HCT116 (cell line): ENCODE results near the gene DDX28. TPM values are rescaled to one million over a fixed set of nuclear protein-coding genes. Genes with fewer than 3 reads are reported as not detected.

ENCODE experiments used
- ATAC-seq: fragments of 200-7000 bp; cut with Tn5 transposase; 2 replicates; pipeline ENCODE4 v1.9.1; 2020; ENCODE audit warnings: mild to moderate bottlenecking, moderate library complexity
- BruUV-seq: library from RNA; stranded (reverse); fragments of 400-500 nt; replicated peaks from 2 replicates; lab custom pipeline; 2021; lab: Mats Ljungman, UMichigan
- CTCF ChIA-PET: fragments of 300-600 bp; sonication (Branson Sonifier 250); formaldehyde crosslinking; loops from one replicate; lab custom pipeline; 2021; ENCODE audit warnings: antibody characterized with exemption; lab: Charles Lee
- POLR2A ChIA-PET: fragments of 300-600, 350-600 bp; sonication (Branson Sonifier 250); formaldehyde crosslinking; loops from one replicate; lab custom pipeline; 2021; ENCODE audit warnings: antibody characterized with exemption; lab: Charles Lee
- RAD21 ChIA-PET, 2 experiments: fragments of 300-600 bp; sonication (Branson Sonifier 250); formaldehyde crosslinking; loops; one replicate each; lab custom pipeline; 2023; ENCODE audit warnings: low total read pairs in 2 of 2; ENCODE audit not compliant: uncharacterized antibody in 2 of 2, unreplicated experiment in 2 of 2, low non-redundant PET in 1 of 2; lab: Charles Lee
- DNase-seq: peaks from one replicate; pipeline ENCODE4 v3.0.0-alpha.2; 2010; ENCODE audit warnings: low read depth, low spot score
- H2AFZ ChIP-seq: fragments of 200-600 bp; shearing (Covaris generic), sonication (generic); 2 replicates; pipeline ENCODE4 v1.6.1; 2017; ENCODE audit warnings: low read depth, mixed run types, mixed read lengths, antibody characterized with exemption, low read length; ENCODE audit not compliant: poor library complexity, severe bottlenecking
- H3K27ac ChIP-seq: 2 replicates; pipeline ENCODE4 v1.5.1; 2012; ENCODE audit warnings: low read depth, low read length
- H3K27me3 ChIP-seq: fragments of 200-600 bp; sonication (generic); 2 replicates; pipeline ENCODE4 v1.6.1; 2016; ENCODE audit warnings: mixed run types, low read length, mixed read lengths; ENCODE audit not compliant: insufficient read depth
- H3K36me3 ChIP-seq, 2 experiments: fragments of 200-500 bp in 1 of 2; fragments of 200-600 bp in 1 of 2; sonication (Bioruptor generic) in 1 of 2; sonication (generic) in 1 of 2; 2 replicates each; pipeline versions ENCODE4 v1.5.1 to v1.6.1; 2014 to 2016; ENCODE audit warnings: low read length in 2 of 2, inconsistent platforms in 1 of 2, mixed read lengths in 1 of 2, mixed run types in 1 of 2; ENCODE audit not compliant: insufficient read depth in 2 of 2, control insufficient read depth in 1 of 2
- H3K4me1 ChIP-seq, 2 experiments: fragments of 200-600 bp in 1 of 2; sonication (generic) in 1 of 2; 2 replicates each; pipeline versions ENCODE4 v1.5.1 to v1.6.1; 2012 to 2017; ENCODE audit warnings: low read length in 2 of 2, inconsistent platforms in 1 of 2, mild to moderate bottlenecking in 1 of 2, mixed read lengths in 1 of 2, mixed run types in 1 of 2, moderate library complexity in 1 of 2; ENCODE audit not compliant: insufficient read depth in 2 of 2, control insufficient read depth in 1 of 2
- H3K4me2 ChIP-seq: fragments of 200-600 bp; sonication (generic); 2 replicates; pipeline ENCODE4 v1.6.1; 2017; ENCODE audit warnings: mixed run types, low read length, mixed read lengths
- H3K4me3 ChIP-seq, 2 experiments: fragments of 200-600 bp in 1 of 2; sonication (generic) in 1 of 2; replicated peaks in 1 of 2; 2 replicates each; pipeline ENCODE4 v1.5.1; 2011 to 2016; ENCODE audit warnings: low read length in 2 of 2, control low read depth in 1 of 2, low read depth in 1 of 2, mild to moderate bottlenecking in 1 of 2, mixed read lengths in 1 of 2, mixed run types in 1 of 2
- H3K79me2 ChIP-seq: fragments of 200-600 bp; sonication (generic); 2 replicates; pipeline ENCODE4 v1.6.1; 2017; ENCODE audit warnings: mild to moderate bottlenecking, mixed run types, low read length, moderate library complexity, mixed read lengths; ENCODE audit not compliant: insufficient read depth
- H3K9ac ChIP-seq: fragments of 200-600 bp; sonication (generic); 2 replicates; pipeline ENCODE4 v1.6.1; 2016; ENCODE audit warnings: low read length, mixed read lengths
- H3K9me2 ChIP-seq: fragments of 200-600 bp; sonication (generic), shearing (Covaris generic); 2 replicates; pipeline ENCODE4 v1.6.1; 2017; ENCODE audit warnings: mixed run types, mild to moderate bottlenecking, moderate library complexity; ENCODE audit not compliant: insufficient read depth
- H3K9me3 ChIP-seq, 2 experiments: fragments of 200-500 bp in 1 of 2; fragments of 200-600 bp in 1 of 2; sonication (Bioruptor generic) in 1 of 2; sonication (generic) in 1 of 2; 2 replicates each; pipeline ENCODE4 v1.6.1; 2014 to 2017; ENCODE audit warnings: low read length in 2 of 2, mixed read lengths in 2 of 2, inconsistent platforms in 1 of 2, low read depth in 1 of 2, mild to moderate bottlenecking in 1 of 2, mixed run types in 1 of 2, moderate library complexity in 1 of 2; ENCODE audit not compliant: control insufficient read depth in 1 of 2, insufficient read depth in 1 of 2
- H4K20me1 ChIP-seq: fragments of 200-600 bp; sonication (generic), shearing (Covaris generic); 2 replicates; pipeline ENCODE4 v1.6.1; 2017; ENCODE audit warnings: mixed run types, mild to moderate bottlenecking, moderate library complexity; ENCODE audit not compliant: insufficient read depth
- ATF3 ChIP-seq: IDR thresholded peaks from 2 replicates; pipeline ENCODE4 v1.6.1; 2012
- CBX3 ChIP-seq: IDR thresholded peaks from 2 replicates; pipeline ENCODE4 v1.6.1; 2012; ENCODE audit warnings: low read depth
- CEBPB ChIP-seq: IDR thresholded peaks from 2 replicates; pipeline ENCODE4 v1.6.1; 2012; ENCODE audit warnings: low read depth
- CTCF ChIP-seq, 3 experiments: fragments of 200-600 bp in 1 of 3; sonication (generic) in 1 of 3; IDR thresholded peaks in 2 of 3; conservative IDR thresholded peaks in 1 of 3; 2 replicates each; pipeline ENCODE4 v1.5.1; 2012 to 2017; ENCODE audit warnings: low read depth in 2 of 3, low read length in 2 of 3, antibody characterized with exemption in 1 of 3, borderline replicate concordance in 1 of 3, control low read depth in 1 of 3, mild to moderate bottlenecking in 1 of 3, mixed read lengths in 1 of 3, mixed run types in 1 of 3, moderate library complexity in 1 of 3; ENCODE audit not compliant: insufficient read depth in 1 of 3
- EGR1 ChIP-seq: IDR thresholded peaks from 2 replicates; pipeline ENCODE4 v1.6.1; 2012; ENCODE audit warnings: low read depth
- ELF1 ChIP-seq: IDR thresholded peaks from 2 replicates; pipeline ENCODE4 v1.6.1; 2012; ENCODE audit warnings: low read depth, borderline replicate concordance
- EZH2 ChIP-seq: fragments of 200-600 bp; sonication (generic); IDR thresholded peaks from 2 replicates; pipeline ENCODE4 v1.6.1; 2017; ENCODE audit warnings: antibody characterized with exemption, mixed run types
- EZH2phosphoT487 ChIP-seq: fragments of 200-600 bp; IDR thresholded peaks from 2 replicates; pipeline ENCODE4 v1.6.1; 2018; ENCODE audit warnings: antibody characterized with exemption, borderline replicate concordance
- JUND ChIP-seq: IDR thresholded peaks from 2 replicates; pipeline ENCODE4 v1.6.1; 2012
- RAD21 ChIP-seq: IDR thresholded peaks from 2 replicates; pipeline ENCODE4 v1.6.1; 2012; ENCODE audit warnings: low read depth, mild to moderate bottlenecking
- SIN3A ChIP-seq: IDR thresholded peaks from 2 replicates; pipeline ENCODE4 v1.6.1; 2012; ENCODE audit warnings: low read depth
- SP1 ChIP-seq: IDR thresholded peaks from 2 replicates; pipeline ENCODE4 v1.6.1; 2012; ENCODE audit warnings: low read depth
- SRF ChIP-seq: IDR thresholded peaks from 2 replicates; pipeline ENCODE4 v1.6.1; 2012; ENCODE audit warnings: low read depth
- TCF7L2 ChIP-seq: IDR thresholded peaks from 2 replicates; pipeline ENCODE4 v1.7.0; 2011; ENCODE audit warnings: borderline replicate concordance, inconsistent platforms; ENCODE audit not compliant: insufficient read depth, insufficient read length; ENCODE audit errors: extremely low read depth
- YY1 ChIP-seq: IDR thresholded peaks from 2 replicates; pipeline ENCODE4 v1.6.1; 2011; ENCODE audit warnings: low read length, low read depth, moderate library complexity, mild to moderate bottlenecking; ENCODE audit not compliant: insufficient replicate concordance; ENCODE audit errors: extremely low read depth
- ZBTB33 ChIP-seq: IDR thresholded peaks from 2 replicates; pipeline ENCODE4 v1.6.1; 2011; ENCODE audit warnings: mild to moderate bottlenecking, low read length, moderate library complexity; ENCODE audit not compliant: insufficient replicate concordance; ENCODE audit errors: extremely low read depth
- ZFX ChIP-seq: fragments of 450-650 bp; IDR thresholded peaks from 2 replicates; pipeline ENCODE4 v1.6.1; 2017
- intact Hi-C: fragments of 100-400 bp; cut with micrococcal nuclease; formaldehyde crosslinking; loops from 2 replicates; pipeline ENCODE4 v1.10.0; 2022
- total RNA-seq: library from RNA; stranded (reverse); gene quantifications from one replicate; pipeline ENCODE4 v1.2.1, GENCODE V29; 2021; ENCODE audit not compliant: unreplicated experiment
- TF ChIP-seq, protein P1 (sequence below): IDR thresholded peaks from 2 replicates; pipeline ENCODE4 v1.6.1; 2012; ENCODE audit warnings: low read depth
- TF ChIP-seq, protein P2 (sequence below): IDR thresholded peaks from 2 replicates; pipeline ENCODE4 v1.6.1; 2012

Gene DDX28
- total RNA-seq, 1 experiment from 2014 or later: 13.8 TPM

- no peak overlapping the region for H2AFZ ChIP-seq
- intact Hi-C loops: no loop called here
Observed at GRCh38 chr16:67999985-68000384, 23.0 kb downstream of the DDX28 start.

More at GRCh38 chr16:67999985-68000384, 23.0 kb downstream of the DDX28 start:
- Histone ChIP-seq H3K4me2 (no peak overlapping the region), H3K4me1 (peaks cover 0 to 7% of the 10 kb centered on the region in 2 experiments; a peak in 2 of 4 replicates), H4K20me1 (no peaks in the 10 kb centered on the region), H3K4me3 (no peak overlapping the region), H3K9ac (no peak overlapping the region), H3K79me2 (no peaks in the 10 kb centered on the region), H3K9me3 (no peaks in the 10 kb centered on the region), H3K27ac (no peak overlapping the region), H3K36me3 (no peaks in the 10 kb centered on the region), H3K27me3 (no peaks in the 10 kb centered on the region), H3K9me2 (no peaks in the 10 kb centered on the region)
- BruUV-seq: no TSS peak
- DNase-seq (no peak), ATAC-seq (no peak)
- ChIA-PET POLR2A (no interaction called here), CTCF (no interaction called here), RAD21 (no interaction called here)
- TF ChIP-seq ZBTB33: no peak
- no peak for TF ChIP-seq RAD21
- TF ChIP-seq CBX3: no peak
- TF ChIP-seq, protein P1, sequence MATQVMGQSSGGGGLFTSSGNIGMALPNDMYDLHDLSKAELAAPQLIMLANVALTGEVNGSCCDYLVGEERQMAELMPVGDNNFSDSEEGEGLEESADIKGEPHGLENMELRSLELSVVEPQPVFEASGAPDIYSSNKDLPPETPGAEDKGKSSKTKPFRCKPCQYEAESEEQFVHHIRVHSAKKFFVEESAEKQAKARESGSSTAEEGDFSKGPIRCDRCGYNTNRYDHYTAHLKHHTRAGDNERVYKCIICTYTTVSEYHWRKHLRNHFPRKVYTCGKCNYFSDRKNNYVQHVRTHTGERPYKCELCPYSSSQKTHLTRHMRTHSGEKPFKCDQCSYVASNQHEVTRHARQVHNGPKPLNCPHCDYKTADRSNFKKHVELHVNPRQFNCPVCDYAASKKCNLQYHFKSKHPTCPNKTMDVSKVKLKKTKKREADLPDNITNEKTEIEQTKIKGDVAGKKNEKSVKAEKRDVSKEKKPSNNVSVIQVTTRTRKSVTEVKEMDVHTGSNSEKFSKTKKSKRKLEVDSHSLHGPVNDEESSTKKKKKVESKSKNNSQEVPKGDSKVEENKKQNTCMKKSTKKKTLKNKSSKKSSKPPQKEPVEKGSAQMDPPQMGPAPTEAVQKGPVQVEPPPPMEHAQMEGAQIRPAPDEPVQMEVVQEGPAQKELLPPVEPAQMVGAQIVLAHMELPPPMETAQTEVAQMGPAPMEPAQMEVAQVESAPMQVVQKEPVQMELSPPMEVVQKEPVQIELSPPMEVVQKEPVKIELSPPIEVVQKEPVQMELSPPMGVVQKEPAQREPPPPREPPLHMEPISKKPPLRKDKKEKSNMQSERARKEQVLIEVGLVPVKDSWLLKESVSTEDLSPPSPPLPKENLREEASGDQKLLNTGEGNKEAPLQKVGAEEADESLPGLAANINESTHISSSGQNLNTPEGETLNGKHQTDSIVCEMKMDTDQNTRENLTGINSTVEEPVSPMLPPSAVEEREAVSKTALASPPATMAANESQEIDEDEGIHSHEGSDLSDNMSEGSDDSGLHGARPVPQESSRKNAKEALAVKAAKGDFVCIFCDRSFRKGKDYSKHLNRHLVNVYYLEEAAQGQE: no peak
- TF ChIP-seq SP1: no peak
- no peak for TF ChIP-seq ELF1
- TF ChIP-seq JUND: no peak
- TF ChIP-seq EGR1: no peak
- TF ChIP-seq TCF7L2: no peak
- TF ChIP-seq EZH2: no peak
- TF ChIP-seq CEBPB: no peak
- no peak for TF ChIP-seq SIN3A
- TF ChIP-seq EZH2phosphoT487: no peak
- TF ChIP-seq ATF3: no peak
- no peak for TF ChIP-seq YY1
- TF ChIP-seq ZFX: no peak
- TF ChIP-seq CTCF (IDR thresholded peaks at IDR 0.05 in 2 of 3, conservative IDR thresholded peaks at IDR 0.05 in 1 of 3; ENCODE audit: borderline replicate concordance in 1 of 3, insufficient read depth in 1 of 3, low read depth in 2 of 3, low read length in 2 of 3): no peak
- TF ChIP-seq, protein P2, sequence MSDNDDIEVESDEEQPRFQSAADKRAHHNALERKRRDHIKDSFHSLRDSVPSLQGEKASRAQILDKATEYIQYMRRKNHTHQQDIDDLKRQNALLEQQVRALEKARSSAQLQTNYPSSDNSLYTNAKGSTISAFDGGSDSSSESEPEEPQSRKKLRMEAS: no peak
- TF ChIP-seq SRF: no peak
